NB4 (cell line): ENCODE measurements around the gene KCNN4.
A peak's percentile ranks its signal among the peaks of the same experiment; 100 is the strongest.

Experiments
- DNase-seq: peaks from one replicate; pipeline ENCODE4 v3.0.0; 2010; ENCODE audit warnings: low read depth
- H3K4me3 ChIP-seq: one replicate; pipeline ENCODE4 v1.5.1; 2011; ENCODE audit warnings: mild to moderate bottlenecking, low read depth, low read length, moderate library complexity
- MYC ChIP-seq: IDR thresholded peaks from 2 replicates; pipeline ENCODE4 v1.6.1; 2011; ENCODE audit warnings: low read depth, low read length
- POLR2A ChIP-seq: IDR thresholded peaks from 2 replicates; pipeline ENCODE4 v1.6.1; 2011; ENCODE audit warnings: mild to moderate bottlenecking; ENCODE audit not compliant: insufficient read length; ENCODE audit errors: extremely low read depth
- TF ChIP-seq, protein P1 (sequence below): IDR thresholded peaks from one replicate; pipeline ENCODE4 v1.5.1; 2012; ENCODE audit warnings: low read depth, low read length
- TF ChIP-seq, protein P2 (sequence below): IDR thresholded peaks from 2 replicates; pipeline ENCODE4 v1.6.1; 2011; ENCODE audit warnings: low read depth, low read length

Gene KCNN4

DNA sequence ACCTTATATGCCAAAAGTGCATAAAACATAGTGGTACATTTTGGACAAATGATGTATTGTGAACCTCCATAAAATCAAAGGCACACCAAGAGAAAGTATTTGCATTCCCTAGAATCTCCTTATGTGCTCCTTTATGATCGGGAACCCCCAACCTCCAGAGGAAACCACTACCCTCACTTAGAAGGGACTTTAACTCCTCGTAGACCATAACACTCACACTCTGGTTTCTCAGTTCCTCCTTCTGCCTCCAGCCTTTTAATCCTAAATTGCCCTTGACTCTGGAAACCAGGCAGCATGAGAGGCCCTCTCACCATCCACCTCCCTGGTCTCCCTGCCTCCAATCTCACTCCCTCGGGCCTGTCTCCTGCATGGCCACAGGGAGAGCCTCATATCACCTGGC lies 9.8 kb upstream of the KCNN4 start:
- DNase-seq, result no peak
- no peak overlapping the region for H3K4me3 ChIP-seq
- TF ChIP-seq, protein P1, sequence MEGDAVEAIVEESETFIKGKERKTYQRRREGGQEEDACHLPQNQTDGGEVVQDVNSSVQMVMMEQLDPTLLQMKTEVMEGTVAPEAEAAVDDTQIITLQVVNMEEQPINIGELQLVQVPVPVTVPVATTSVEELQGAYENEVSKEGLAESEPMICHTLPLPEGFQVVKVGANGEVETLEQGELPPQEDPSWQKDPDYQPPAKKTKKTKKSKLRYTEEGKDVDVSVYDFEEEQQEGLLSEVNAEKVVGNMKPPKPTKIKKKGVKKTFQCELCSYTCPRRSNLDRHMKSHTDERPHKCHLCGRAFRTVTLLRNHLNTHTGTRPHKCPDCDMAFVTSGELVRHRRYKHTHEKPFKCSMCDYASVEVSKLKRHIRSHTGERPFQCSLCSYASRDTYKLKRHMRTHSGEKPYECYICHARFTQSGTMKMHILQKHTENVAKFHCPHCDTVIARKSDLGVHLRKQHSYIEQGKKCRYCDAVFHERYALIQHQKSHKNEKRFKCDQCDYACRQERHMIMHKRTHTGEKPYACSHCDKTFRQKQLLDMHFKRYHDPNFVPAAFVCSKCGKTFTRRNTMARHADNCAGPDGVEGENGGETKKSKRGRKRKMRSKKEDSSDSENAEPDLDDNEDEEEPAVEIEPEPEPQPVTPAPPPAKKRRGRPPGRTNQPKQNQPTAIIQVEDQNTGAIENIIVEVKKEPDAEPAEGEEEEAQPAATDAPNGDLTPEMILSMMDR, result no peak

GRCh38 chr19:43789029-43789428 lies 8.3 kb upstream of the KCNN4 start:
- TF ChIP-seq, protein P1, result no peak
- TF ChIP-seq, protein P2, sequence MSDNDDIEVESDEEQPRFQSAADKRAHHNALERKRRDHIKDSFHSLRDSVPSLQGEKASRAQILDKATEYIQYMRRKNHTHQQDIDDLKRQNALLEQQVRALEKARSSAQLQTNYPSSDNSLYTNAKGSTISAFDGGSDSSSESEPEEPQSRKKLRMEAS, result no peak
- TF ChIP-seq POLR2A (no peak), MYC (no peak)
- DNase-seq, result peak; percentile 56
- H3K4me3 ChIP-seq, result no peak overlapping the region

GRCh38 chr19:43786665-43787064 lies 5.9 kb upstream of the KCNN4 start:
- H3K4me3 ChIP-seq, result no peak overlapping the region
- no peak for DNase-seq
- TF ChIP-seq, protein P1, result no peak
- TF ChIP-seq POLR2A, result no peak
- TF ChIP-seq MYC, result no peak
- TF ChIP-seq, protein P2, result no peak

GRCh38 chr19:43784981-43785808 lies 4.4 kb upstream of the KCNN4 start:
- no peak overlapping the region for H3K4me3 ChIP-seq
- DNase-seq, result peak; percentile 71
- TF ChIP-seq, protein P1, result peak; percentile 87
- TF ChIP-seq MYC, result no peak

DNA sequence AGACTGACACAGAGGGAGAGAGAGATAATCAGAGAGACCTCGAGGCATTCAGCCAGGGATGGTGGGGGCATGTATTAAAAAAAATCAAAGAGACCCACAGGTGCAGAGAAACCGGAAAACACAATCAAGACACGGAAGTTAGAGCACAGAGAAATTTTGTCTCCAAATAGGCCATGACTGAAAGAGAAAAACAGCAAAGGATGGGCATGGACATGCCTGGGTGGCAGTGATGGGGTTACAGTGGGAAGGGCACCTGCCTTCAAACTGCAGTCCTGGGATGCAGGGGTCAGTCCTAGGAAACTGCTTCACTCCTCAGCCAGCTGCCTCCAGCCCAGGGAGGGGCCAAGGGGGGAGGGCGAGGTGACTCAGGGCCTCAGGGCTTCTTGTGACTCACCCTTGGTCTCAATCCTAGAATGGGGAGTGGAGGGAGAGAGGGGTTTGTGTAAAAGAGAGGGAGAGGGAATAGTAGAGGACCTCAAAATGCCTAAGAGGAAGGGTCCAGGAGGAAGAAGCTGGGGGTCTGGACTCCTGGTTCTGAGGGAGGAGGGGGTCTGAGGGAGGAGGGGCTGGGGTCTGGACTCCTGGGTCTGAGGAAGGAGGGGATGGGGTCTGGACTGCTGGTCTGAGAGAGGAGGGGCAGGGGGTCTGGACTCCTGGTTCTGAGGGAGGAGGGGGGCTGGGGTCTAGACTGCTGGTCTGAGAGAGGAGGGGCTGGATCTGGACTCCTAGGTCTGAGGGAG lies 3.6 kb upstream of the KCNN4 start:
- TF ChIP-seq, protein P1, result no peak
- TF ChIP-seq POLR2A, result no peak
- TF ChIP-seq, protein P2, result no peak
- no peak for TF ChIP-seq MYC
- H3K4me3 ChIP-seq, result no peak overlapping the region
- DNase-seq, result peak; percentile 66

- TF ChIP-seq MYC, result no peak
- TF ChIP-seq, protein P2, result no peak
- TF ChIP-seq POLR2A, result no peak
- H3K4me3 ChIP-seq, result no peak overlapping the region
- no peak for DNase-seq
Measured at GRCh38 chr19:43783636-43784035, 2.9 kb upstream of the KCNN4 start.
